GM18520 (cell line): ENCODE data around the gene ADAP1.
"Not testable (repeated sequence)": the region's sequence is repeated elsewhere in the genome, so short reads cannot be mapped to it uniquely, and the experiment has no call there.

Source experiments
- ATAC-seq: cut with Tn5 transposase; IDR thresholded peaks from one replicate; pipeline ENCODE4 v1.9.1; 2021; ENCODE audit not compliant: unreplicated experiment

Gene ADAP1

GRCh38 chr7:975702-976473 is 21.4 kb upstream of the ADAP1 start:
- ATAC-seq: no peak

GRCh38 chr7:974820-975681 is 20.6 kb upstream of the ADAP1 start, which contains the start of gene COX19:
Gene COX19, minus strand, starts transcription at chr7:975549. Its CDS starts 40 bp downstream, at chr7:975509.
- peak; percentile 38 for ATAC-seq

GRCh38 chr7:974172-974571 is 19.7 kb upstream of the ADAP1 start:
- ATAC-seq: no peak

GRCh38 chr7:973312-973711 is 18.8 kb upstream of the ADAP1 start:
- no peak for ATAC-seq

GRCh38 chr7:972676-973309 is 18.3 kb upstream of the ADAP1 start:
- ATAC-seq: no peak

GRCh38 chr7:972110-972509 is 17.6 kb upstream of the ADAP1 start:
- no peak for ATAC-seq

- no peak for ATAC-seq
These were observed 16.3 kb upstream of the ADAP1 start for GRCh38 chr7:970744-971143.

- no peak for ATAC-seq
These were observed 14.9 kb upstream of the ADAP1 start for GRCh38 chr7:969403-969802.

- ATAC-seq: no peak
These were observed 14.0 kb upstream of the ADAP1 start for GRCh38 chr7:968205-969105.

- ATAC-seq: no peak
These were observed 13.0 kb upstream of the ADAP1 start for GRCh38 chr7:967361-968082.

- no peak for ATAC-seq
These were observed 12.0 kb upstream of the ADAP1 start for GRCh38 chr7:966291-967069.

- no peak for ATAC-seq
These were observed 10.1 kb upstream of the ADAP1 start for GRCh38 chr7:964401-965231.

GRCh38 chr7:963236-964078 is 9.0 kb upstream of the ADAP1 start:
- ATAC-seq: no peak

- ATAC-seq: no peak
These were observed 8.1 kb upstream of the ADAP1 start for GRCh38 chr7:962401-963081.

- no peak for ATAC-seq
These were observed 7.3 kb upstream of the ADAP1 start for GRCh38 chr7:961546-962400.

- ATAC-seq: not testable (repeated sequence)
These were observed 6.5 kb upstream of the ADAP1 start for GRCh38 chr7:960972-961371.
